PC-3 (cell line): Measurements from ENCODE around the gene FGFR2.

Experiments used
- CTCF ChIP-seq: fragments of 300-600 bp; sonication (generic); conservative IDR thresholded peaks from 2 replicates; pipeline ENCODE4 v1.5.1; 2017; ENCODE audit warnings: antibody characterized with exemption, low read depth, mild to moderate bottlenecking, low read length
- EZH2 ChIP-seq: fragments of 300-600 bp; sonication (generic); IDR thresholded peaks from one replicate; pipeline ENCODE4 v1.6.1; 2017; ENCODE audit warnings: antibody characterized with exemption, mild to moderate bottlenecking, low read length; ENCODE audit not compliant: unreplicated experiment
- EZH2phosphoT487 ChIP-seq: fragments of 300-600 bp; sonication (generic); IDR thresholded peaks from 2 replicates; pipeline ENCODE4 v1.6.1; 2018; ENCODE audit warnings: mild to moderate bottlenecking, antibody characterized with exemption, low read length, borderline replicate concordance

DNA sequence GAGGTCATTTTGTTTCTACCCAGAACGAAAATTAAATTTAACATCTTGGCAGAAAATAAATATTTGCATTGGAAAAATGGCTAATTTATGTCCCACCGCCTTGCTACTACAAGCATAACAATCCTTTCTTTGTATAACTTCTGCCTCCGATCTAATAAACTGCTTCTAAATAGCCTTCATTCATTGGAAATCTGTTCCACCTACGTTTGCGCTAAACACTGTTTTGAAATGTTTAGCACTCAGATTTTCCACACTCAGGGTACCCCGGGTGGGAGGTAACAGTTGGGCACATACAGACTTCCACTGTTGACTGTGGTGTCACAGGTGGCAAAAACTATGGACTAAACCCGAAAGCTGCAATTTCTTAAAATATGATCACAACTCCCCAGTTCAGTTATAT lies 96.4 kb downstream of the FGFR2 start:
- no peak for TF ChIP-seq CTCF
- no peak for TF ChIP-seq EZH2
- TF ChIP-seq EZH2phosphoT487, result no peak
